GM11168 (cell line): ENCODE data around the gene SYT13.
"Not testable (repeated sequence)": the region's sequence is repeated elsewhere in the genome, so short reads cannot be mapped to it uniquely, and the experiment has no call there.

Experiments used
- in situ Hi-C: fragments of 300-500 bp; cut with MboI; formaldehyde crosslinking; loops from one replicate; pipeline ENCODE4 v1.12.0; 2022; ENCODE audit warnings: low sequenced_read_pairs; ENCODE audit not compliant: unreplicated experiment

Gene SYT13

GRCh38 chr11:45253640-45254039, 32.5 kb downstream of the SYT13 start:
- in situ Hi-C loops: no loop called here

GRCh38 chr11:45252877-45253276, 33.3 kb downstream of the SYT13 start:
- in situ Hi-C loops: no loop called here

GRCh38 chr11:45252134-45252856, 33.8 kb downstream of the SYT13 start:
- in situ Hi-C loops: no loop called here

- in situ Hi-C loops: no loop called here
Measured at GRCh38 chr11:45250035-45250718, 36.0 kb downstream of the SYT13 start.

GRCh38 chr11:45249372-45249771, 36.8 kb downstream of the SYT13 start:
- in situ Hi-C loops: not testable (repeated sequence)

GRCh38 chr11:45248501-45249011, 37.6 kb downstream of the SYT13 start:
- in situ Hi-C loops: no loop called here

GRCh38 chr11:45247433-45247832, 38.7 kb downstream of the SYT13 start:
- in situ Hi-C loops: no loop called here

GRCh38 chr11:45246241-45246640, 39.9 kb downstream of the SYT13 start:
- in situ Hi-C loops: no loop called here

GRCh38 chr11:45245218-45246045, 40.7 kb downstream of the SYT13 start:
- in situ Hi-C loops: no loop called here

- in situ Hi-C loops: no loop called here
Measured at GRCh38 chr11:45243967-45244366, 42.2 kb downstream of the SYT13 start.

- in situ Hi-C loops: no loop called here
Measured at GRCh38 chr11:45239733-45240132, 46.4 kb downstream of the SYT13 start.

GRCh38 chr11:45238724-45239123, 47.4 kb downstream of the SYT13 start:
- in situ Hi-C loops: no loop called here

- in situ Hi-C loops: no loop called here
Measured at GRCh38 chr11:45237711-45238315, 48.3 kb downstream of the SYT13 start.

- in situ Hi-C loops: no loop called here
Measured at GRCh38 chr11:45234306-45235006, 51.7 kb downstream of the SYT13 start.

- in situ Hi-C loops: no loop called here
Measured at GRCh38 chr11:45233804-45234170, 52.4 kb downstream of the SYT13 start.

- in situ Hi-C loops: no loop called here
Measured at GRCh38 chr11:45233121-45233803, 52.9 kb downstream of the SYT13 start.

GRCh38 chr11:45232341-45233080, 53.6 kb downstream of the SYT13 start:
- in situ Hi-C loops: no loop called here

GRCh38 chr11:45229401-45230020, 56.6 kb downstream of the SYT13 start:
- in situ Hi-C loops: no loop called here
